ENCODE results near the gene MLIP.
"Not testable (repeated sequence)": the region's sequence is repeated elsewhere in the genome, so short reads cannot be mapped to it uniquely, and the experiment has no call there.

The MLIP gene

DNA sequence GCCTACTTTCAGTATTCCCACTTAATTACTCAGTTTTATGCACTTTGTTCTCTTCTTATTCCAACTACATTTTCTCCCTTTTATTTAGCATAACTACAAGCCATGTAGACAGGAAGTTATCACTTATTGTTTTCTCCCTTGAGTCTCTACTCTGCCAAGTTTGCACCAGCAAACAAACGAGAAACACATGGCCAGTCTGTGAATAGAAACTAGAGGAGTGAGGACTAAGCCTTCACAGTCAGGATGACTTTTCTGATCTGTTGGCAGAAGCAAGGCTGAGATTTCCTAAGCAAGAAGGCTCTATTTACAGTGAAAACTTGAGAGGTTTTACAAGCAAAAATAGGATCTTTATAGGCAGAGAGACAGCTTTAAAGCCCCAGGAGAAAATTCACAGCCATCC, 127.2 kb downstream of the MLIP start:
- DNase-seq = no peak

DNA sequence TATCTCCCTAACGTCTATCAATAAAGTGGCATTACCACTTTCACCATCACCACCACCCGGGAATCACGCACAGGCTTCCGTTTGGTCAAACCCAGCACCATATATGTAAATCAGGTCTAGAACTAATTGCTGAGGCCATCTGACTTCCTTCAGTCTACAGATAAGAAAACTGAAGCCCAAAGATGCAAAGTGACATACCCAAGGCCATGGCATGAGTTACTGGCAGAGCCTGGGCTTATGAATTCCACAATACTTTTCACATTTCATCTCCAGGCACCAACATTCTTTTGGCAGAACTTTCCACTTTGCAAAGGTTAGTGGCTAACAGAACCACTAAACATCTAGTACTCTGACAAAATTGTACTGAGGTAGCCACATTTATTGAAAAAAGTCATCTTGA, 132.5 kb downstream of the MLIP start:
- no peak for DNase-seq

DNA sequence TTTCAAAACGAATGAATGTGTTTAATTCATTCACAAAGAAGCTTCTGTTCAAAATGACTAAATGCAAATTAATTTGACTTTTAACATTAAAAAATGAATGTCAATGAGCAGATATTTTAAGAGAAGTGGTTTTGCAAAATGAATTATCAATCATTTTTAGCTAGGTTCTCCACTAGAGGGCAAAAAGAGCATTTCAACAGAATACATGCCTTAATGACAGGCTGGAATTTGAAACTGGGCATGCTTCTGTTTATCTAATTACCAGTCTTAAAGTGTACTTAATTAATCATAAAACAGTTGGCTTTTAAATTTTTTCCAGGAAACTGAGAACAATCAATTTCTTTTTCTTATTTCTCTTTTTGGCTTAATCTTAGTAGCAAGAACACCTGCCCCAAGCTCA, 133.2 kb downstream of the MLIP start:
- no peak for DNase-seq

DNA sequence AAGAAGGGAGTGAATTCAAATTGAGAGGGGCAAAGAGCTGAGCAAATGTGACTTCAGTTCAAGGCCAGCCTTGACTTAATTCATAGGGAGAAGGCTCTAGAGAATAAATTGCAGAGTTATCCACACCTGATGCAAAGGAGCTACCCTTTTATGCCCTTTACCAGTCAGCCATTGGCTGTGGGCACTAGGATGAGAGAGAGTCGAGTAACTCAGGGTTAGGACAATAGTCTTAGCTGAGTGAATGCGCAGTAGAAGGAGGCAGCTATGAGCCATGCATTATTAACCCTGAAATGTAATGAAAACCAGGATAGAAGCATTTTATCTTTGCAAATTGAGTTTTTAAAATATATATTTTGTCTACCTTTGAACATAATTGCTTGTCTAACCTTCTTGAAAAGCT, 134.0 kb downstream of the MLIP start:
- no peak for DNase-seq

DNA sequence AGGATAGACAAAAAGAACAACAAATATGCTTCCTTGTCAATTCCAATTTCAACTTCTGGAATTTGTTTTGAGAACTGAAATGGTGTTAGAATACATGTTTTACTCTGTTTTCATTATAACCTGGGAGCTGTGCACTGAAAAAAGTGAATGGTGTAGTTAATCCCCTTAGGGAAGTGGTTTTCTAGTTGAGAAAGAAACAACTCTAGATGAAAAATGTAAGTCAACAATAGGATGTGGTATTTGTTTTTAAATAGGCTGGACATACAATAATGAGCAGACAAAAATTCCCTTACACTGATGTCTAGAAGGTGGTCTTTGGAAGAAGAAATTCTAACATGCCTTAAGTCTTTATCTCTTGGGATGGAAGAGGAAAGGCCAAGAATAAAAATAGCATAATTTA, 137.1 kb downstream of the MLIP start:
- no peak for DNase-seq

DNA sequence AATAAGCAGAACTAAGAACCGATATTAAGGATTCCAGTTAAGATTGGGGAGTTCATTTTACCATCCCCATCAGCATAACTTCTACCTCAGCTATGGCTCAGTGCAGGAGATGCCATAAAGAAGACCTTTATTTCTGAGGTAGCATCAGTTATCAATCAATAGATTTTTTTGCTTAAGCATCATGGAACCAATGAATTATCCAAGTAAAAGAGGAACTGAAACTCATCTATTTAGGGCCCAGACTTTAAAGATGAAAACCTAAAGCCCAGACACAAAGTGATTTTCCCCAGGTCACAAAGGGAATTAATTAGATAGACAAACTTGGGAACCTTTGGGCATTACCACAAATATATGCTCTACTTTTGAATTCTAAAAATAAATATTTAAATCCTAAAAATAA, 137.8 kb downstream of the MLIP start:
- DNase-seq = no peak

DNA sequence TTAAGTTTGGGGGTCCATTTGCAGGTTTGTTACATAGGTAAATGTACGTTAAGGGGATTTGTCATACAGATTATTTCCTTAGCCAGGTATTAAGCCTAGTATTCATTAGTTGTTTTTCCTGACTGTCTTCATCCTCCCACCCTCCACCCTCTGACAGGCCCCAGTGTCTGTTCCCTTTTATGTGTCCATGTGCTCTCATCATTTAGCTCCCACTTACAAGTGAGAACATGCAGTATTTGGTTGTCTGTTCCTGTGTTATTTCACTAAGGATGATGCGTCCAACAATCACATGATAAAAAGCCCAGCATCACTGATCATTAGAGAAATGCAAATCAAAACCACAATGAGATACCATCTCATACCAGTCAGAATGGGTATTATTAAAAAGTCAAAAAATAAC, 138.6 kb downstream of the MLIP start:
- not testable (repeated sequence) for DNase-seq

DNA sequence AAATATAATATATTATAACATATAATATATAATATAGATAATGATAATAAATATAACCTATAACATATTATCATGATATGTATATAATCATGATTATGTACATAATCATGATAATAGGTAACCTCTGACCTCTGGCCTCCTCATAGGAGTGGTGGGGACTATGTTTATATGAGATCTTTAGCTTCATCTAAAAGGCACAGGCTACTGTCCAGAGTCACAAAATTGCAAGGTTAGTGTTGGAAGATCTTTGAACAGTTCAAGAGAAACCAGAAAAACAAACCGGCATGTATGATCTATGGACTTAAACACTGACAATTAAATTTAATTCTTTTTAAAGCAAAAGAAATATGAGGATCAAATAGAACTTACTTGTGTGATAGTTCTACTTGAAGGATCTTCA, 141.3 kb downstream of the MLIP start:
- DNase-seq = no peak

DNA sequence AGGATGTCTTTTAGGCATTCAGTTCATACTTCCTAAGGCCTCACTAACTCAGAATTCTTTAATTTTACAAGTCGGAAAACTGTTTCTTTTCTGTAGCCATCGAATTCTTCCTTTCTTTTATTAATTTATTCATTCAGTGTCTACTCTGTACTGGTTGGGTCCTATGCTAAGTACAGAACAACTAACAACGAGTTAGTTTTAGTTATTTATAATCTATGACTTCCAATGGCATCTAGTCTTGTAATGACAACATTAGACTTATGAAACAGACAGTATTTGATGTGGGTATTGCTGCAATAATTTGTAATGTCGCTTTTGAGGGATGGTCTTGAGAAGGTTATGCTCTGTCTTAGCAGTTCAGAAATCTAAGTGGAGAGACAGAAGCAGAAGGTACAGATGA, 141.7 kb downstream of the MLIP start:
- DNase-seq = no peak

DNA sequence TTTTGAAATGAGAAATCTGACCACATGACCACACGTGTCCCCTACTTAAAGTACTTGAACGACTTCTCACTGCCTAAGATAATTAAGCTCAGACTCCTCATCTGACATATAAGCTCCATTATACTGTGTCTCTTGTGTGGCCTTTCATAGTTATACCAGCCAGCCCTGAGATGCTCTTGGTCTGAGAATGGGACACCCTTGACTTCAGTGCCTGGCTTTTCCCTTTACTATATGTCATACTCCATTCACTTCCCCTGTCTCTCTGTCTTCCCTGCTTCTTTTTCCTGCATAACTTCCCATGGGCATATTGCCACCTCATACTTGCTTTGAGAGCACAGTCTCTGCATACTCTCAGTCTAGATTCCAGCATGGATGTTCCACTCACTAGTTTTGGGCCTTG, 143.6 kb downstream of the MLIP start:
- DNase-seq = no peak

DNA sequence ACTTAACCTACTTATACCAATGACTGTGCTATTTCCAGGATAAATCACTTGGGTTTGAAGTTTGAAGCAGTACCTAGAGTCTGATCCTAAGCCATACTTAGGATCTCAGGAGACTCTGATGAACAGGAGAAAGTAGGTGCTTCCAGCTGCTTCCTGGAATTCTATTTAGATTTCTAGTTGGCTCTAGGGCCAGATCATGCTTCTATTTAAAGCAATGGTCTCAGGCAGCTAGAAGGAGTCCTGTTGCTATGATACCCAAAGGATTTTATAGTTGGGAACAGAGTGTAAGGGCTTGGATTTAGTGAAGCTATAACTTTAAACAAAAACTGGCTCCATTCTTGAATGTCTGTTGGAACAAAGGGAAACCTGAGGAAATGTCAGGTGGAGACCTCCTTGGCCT, 144.6 kb downstream of the MLIP start:
- DNase-seq = no peak

DNA sequence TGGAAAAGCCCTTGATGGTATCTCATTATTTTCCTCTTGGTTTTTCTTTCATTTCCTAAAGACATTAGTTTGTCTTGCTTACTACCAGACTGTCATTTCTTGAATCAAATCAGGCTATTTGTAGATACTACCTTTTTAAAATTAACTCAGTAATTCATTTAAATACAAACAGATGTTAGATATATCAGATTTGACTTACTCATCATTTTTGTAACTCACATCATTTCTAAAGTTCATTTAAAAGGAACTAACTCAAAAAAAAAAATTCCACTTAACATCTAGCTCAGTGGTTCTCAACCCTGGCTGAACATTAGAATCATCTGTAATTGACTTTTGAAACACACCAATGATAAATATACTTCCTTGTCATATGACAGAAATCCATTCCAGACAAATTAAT, 148.8 kb downstream of the MLIP start:
- DNase-seq = no peak

DNA sequence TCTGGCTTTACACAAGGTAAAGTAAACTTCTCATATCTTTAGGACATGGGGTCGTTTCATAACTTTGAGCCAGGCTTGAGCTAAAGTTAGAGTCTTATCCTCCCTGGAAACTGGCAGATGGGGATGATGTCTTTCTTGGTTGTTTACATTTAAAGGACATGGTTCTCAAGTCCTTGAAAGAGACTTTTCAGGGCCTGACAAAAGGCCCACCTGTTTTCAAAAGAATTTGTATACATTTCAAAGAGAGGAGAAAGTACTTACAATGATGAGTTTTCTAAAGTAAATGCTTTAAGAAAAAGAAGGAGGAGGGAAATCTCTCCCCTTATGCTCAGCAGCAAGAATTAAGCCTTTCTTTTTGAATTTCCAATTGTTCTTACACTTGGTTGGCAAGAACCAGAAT, 151.3 kb downstream of the MLIP start:
- no peak for DNase-seq

DNA sequence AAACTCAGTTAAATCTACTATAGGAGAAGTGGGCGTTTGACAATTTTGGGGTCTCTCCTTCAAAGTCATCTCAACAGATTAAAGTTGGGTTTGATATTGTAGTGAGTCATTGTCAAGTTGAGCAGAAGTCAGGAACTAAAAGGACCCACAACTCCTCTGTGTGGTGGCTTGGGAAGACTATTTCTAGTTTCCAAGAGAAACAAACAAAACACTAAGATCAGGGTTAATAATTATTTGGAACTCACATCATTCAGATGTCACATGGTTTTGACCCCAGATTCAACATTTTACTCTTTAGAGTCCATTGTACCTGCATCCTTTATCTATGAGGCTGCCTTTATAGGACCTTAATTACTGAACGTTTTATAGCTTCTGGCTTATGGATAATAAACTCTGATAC, 151.7 kb downstream of the MLIP start:
- DNase-seq = no peak

DNA sequence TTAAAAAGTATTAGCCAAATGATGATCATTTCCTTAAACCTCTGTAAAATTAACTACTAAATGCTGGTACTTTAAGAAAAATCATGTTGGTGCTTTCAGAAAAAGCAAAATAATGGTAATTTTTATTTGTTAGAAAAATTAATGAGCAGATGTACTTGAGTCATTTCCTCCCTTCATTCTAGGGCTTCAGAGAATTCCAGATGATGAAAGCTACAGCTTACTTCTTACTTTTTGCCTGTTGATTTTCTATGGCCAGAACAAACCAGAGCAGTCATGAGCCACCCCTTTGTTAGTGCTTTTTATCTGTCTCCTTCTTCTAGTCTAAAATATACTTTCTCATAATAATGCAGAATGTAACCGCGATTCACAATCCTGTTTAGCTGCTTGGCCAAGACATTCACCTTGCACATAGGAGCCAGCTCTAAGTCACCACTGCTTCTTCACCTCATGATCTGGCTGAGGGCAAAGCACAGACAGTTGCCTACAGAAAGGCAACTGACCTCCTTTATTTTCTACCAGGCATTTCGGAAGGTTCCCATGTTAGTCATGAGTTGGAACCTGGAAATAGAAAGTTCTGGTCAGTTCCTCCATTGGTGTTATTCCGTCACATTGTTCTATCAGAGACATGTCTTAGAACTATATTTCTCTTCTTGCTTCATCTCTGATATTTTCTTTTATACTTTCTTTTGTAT, 153.5 kb downstream of the MLIP start:
- no peak for DNase-seq

DNA sequence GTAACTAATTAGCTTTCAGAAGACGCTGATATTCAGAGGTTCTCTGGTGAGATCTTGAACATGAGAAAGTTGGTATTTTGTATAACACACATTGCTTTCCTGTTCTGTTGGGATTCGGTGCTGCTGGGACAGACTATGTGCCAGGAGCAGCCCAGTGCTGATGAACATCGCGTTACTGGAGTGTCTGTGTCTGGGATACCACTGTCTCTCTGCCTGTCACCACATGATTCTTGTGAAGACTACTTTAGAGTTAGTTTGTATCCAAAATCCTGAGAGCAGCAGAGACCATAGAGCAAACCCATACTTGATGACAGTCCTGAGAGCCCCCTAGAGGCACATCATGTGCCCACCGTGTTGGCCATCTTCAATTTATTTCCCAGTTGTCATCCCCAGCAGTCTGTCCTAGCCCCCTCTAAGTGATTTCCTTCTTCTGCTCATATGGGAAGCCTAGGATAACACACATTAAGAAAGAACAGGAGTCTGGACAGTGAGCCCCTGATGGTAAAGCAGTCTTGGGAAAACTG, 155.2 kb downstream of the MLIP start:
- no peak for DNase-seq

DNA sequence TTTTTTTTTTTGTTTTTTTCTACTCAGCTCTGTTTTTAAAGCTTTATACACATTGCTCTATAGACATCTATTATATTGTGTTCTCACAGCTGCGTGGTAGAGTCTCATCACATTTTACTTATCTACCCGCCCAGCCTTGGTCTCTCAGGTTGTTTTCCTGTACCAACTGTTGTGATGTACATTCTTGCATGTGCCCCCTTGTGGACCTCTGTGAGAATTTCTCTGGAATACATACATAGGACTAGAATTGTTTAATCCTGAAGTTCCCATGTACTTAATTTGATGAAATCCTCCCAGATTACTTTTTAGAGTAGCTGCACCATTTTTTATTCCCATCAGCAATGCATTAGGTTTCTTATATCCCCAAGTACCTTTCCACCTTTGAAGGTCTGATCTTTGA, 156.6 kb downstream of the MLIP start:
- DNase-seq = no peak

DNA sequence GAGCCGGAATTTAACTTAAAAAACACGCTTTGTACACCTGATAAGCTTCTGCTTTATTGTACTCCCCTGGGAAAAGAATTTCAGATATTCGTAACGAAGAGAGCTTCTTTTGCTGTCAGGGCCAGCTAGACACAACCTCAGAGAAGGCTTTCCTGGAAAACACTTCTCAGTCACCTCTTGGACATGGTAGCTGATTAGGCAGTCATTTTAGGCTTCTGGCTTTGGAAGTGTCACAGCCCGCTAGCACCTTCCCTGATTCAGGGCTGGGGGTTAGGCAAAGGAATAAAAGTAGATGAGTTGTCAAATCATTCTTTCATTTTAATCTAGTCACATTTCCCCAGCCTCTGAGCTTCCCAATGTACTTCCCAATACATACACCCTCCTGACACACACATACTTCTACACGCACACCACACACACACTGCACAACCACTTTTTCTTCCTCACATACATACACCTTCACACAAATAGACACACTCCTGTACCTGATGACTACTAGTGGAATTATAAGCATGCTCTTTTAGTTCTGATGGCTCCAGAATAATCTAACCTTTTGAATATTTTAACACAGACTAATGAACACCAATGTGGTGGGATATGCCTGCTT, 162.1 kb downstream of the MLIP start:
- no peak for DNase-seq

DNA sequence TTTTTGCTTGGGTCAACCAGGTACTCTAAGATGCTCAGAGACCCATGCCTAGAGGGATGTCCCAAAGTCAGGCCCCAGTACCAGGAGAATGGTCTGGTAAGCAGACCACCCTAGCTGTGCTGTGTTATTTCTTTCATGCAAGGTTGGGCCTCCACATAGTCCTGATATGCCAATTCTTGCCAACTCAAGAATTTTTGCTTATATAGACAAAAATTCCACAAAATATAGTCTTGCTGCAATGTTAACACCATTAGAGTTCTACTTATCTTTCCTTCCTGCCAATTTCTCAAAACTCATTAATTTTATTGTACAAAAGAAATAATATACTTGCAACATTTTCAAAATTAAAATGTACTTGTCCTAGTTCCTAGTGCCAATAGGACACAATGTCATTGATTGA, 163.1 kb downstream of the MLIP start:
- DNase-seq = no peak

DNA sequence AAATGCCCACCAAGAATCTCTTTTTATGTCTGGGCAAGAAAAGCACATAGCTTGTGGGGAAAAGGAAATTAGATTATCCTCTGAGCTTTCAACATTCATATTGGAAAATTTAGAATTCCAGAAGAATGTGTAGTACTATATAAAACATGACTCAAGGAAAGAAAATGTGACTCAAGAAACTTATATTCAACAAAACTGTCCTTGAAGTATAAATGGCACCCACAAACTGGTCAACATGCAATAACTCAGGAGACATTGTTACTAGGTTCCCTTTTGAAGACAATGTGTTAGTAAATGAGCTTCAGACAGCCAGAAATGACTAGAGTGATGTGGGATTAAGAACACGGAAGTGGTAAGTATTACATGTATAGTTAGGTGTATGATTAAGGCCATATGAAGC, 170.9 kb downstream of the MLIP start:
- DNase-seq = no peak

DNA sequence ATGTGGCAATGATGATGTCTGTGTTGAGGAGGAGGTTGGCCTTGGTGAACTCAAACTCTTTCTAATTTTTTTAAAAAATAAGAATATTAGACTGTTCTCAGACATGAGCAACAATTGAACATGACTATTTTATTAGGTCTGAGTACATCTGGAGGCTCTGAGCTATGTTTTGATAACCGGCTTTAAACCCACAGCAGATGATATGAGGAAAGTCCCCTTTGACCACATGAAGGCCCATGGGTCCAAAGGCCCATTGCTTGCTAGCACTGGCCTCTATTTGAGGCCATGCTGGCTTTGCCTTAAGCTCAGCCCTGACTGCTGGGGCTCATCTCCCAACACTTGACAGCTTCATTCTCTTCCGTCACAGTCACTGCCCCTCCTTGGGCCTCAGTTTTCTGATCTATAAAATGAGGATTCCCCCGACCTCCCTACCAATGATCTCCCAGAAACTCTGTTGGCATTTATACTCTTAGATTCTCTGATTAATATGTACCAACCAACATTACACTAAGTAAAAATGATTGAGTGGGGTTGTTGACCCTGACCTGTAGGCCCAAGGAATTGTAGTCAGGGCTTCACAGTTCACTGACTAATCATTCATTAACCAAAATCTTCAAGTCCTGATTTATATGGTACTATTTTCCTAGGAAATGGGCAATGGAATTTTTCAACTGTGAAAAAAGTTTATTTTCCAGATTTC, 173.1 kb downstream of the MLIP start:
- DNase-seq = no peak

DNA sequence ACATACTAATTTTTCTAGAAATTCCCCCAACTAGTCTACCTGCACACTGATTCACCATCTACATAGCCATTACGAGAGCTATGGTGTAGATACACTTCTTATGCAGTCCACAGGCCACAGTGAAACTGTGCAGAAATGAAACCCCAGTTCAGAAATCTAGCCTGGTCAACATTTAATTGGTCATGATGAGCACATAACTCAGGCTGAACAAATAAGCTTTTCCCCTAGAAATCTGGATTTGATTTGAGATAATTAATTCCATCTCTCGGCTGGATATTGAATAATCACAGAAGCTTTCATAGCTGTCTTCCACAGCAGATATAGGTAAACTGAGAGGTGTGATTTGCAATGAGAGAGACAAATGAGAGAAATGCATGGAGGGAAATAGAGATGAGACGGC, 174.4 kb downstream of the MLIP start:
- DNase-seq = no peak

DNA sequence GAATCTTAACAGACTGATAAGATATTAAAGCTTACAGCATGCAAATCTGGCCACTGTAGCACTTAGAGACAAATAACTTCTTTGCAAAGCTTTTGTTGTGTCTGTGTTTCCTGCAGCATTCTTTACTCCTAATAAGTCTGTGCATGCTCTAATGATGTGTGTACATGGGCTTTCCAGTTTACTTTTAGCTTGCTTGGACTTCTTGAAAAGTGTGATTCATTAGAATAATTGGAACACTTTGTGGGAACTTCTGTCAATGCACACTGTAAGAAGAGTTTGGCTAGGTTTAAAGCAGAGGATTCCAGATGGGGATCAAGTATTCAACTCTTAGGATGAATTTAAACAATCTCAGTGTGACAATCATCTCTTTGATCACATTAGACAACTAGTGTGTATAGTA, 174.9 kb downstream of the MLIP start:
- DNase-seq = no peak

DNA sequence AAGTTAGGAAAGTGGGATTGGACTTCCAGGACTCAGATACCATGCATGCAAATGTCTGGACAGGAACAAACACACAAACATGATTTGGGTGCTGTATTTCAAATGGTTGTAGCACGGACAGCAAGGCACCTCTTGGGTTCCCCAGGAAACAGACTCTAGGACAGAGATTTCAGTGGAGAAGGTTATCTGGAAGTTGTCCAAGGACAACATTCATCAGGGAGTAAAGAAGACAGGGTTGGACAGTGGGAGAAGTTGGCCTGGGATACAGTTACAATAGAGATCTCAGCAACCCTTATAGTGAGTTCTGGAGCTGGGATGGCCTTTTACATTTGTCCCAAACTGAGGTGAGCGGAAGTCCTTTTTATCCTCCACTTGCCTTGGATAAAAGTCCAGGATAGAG, 177.2 kb downstream of the MLIP start:
- DNase-seq = no peak

Data from stimulated activated CD4-positive, alpha-beta T cell treated with anti-CD3 and anti-CD28 coated beads, Interleukin-4, amount 100 ng/mL, for 1 hour (primary cell).